C4-2B (cell line): Measurements from ENCODE around the gene TRAF2.

Source experiments
- H3K27ac ChIP-seq: fragments of 450-650 bp; 2 replicates; pipeline ENCODE4 v1.5.1; 2017
- ZFX ChIP-seq: fragments of 450-650 bp; IDR thresholded peaks from 2 replicates; pipeline ENCODE4 v1.6.1; 2017
- TF ChIP-seq, protein P1 (sequence below): fragments of 450-650 bp; conservative IDR thresholded peaks from 2 replicates; pipeline ENCODE4 v1.5.1; 2017; ENCODE audit warnings: mild to moderate bottlenecking

Gene TRAF2

GRCh38 chr9:136947028-136947891 lies 60.9 kb downstream of the TRAF2 start:
- H3K27ac ChIP-seq, result peak overlapping the region; percentile 3; the same call in 1 of the 2 replicates
- no peak for TF ChIP-seq ZFX
- TF ChIP-seq, protein P1, sequence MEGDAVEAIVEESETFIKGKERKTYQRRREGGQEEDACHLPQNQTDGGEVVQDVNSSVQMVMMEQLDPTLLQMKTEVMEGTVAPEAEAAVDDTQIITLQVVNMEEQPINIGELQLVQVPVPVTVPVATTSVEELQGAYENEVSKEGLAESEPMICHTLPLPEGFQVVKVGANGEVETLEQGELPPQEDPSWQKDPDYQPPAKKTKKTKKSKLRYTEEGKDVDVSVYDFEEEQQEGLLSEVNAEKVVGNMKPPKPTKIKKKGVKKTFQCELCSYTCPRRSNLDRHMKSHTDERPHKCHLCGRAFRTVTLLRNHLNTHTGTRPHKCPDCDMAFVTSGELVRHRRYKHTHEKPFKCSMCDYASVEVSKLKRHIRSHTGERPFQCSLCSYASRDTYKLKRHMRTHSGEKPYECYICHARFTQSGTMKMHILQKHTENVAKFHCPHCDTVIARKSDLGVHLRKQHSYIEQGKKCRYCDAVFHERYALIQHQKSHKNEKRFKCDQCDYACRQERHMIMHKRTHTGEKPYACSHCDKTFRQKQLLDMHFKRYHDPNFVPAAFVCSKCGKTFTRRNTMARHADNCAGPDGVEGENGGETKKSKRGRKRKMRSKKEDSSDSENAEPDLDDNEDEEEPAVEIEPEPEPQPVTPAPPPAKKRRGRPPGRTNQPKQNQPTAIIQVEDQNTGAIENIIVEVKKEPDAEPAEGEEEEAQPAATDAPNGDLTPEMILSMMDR, result no peak

- H3K27ac ChIP-seq, result peak overlapping the region; percentile 3; the same call in 1 of the 2 replicates
- TF ChIP-seq, protein P1, result peak; percentile 49
- no peak for TF ChIP-seq ZFX
Observed at GRCh38 chr9:136947955-136948510, 61.7 kb downstream of the TRAF2 start.

DNA sequence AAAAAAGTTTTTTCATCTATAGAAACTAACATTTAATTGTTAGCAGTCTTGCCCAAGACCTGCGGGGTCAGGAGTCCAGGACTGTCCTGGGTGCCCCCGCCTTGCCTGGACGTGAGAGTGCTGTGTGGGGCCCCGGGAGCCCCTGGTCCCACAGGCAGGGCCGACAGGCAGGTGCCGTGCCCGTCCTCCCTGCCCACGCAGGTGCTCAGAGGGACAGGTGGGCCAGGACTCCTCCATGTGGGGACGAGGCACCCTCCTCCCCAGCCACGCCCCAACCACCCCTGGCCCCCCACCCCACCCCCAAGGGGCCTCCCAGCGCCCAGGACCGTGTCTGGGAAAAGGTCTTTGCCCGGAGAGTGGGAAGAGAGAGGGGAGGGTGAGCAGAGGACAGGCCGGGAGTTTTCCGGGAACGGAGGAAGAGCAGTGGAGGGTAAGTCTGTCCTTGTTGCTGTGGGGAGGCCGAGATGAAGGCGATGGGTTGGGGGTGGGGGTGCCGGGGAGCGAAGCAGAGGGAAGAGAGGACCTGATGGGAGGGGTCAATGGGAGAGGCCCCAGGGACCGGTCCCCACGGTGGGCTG lies 63.0 kb downstream of the TRAF2 start:
- H3K27ac ChIP-seq, result peak overlapping the region; percentile 100
- TF ChIP-seq, protein P1, result no peak
- no peak for TF ChIP-seq ZFX

GRCh38 chr9:136949817-136950655 lies 63.7 kb downstream of the TRAF2 start:
- TF ChIP-seq, protein P1, result no peak; the same call in 1 of the 2 replicates
- TF ChIP-seq ZFX, result 0 out of 2 replicates have a peak, but pooled peaks have one; percentile 37
- H3K27ac ChIP-seq, result peak overlapping the region; percentile 100

DNA sequence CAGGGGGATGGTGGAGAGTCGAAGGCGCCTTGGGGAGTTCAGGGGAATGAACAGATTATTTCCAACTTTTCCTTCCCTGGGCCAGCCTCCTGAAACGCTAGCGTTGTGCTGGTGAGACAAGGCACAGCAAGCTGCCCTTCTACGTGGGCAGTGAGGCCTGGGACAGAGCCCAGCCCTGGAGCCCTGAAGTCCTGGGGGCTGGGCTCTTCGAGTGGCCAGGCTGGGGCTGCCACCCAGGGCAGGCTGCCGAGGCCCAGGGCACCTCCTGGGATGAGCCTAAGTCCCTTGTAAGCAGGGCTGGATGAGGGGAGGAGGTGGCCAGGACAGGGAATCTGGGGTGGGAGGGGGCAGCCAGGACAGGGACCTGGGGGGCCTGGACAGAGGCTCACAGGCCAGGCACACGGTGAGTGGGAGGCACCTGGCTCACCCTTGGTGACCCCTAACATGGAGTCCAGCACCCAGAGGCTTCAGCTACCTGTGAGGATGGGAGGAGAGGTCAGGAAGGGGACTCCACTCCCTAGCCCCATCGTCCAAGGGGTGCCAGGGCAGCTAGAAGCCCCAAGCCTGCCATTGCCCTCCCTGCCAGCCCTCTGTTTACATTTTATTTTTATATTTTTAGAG lies 64.5 kb downstream of the TRAF2 start:
- TF ChIP-seq, protein P1, result no peak
- no peak for TF ChIP-seq ZFX
- peak overlapping the region; percentile 100 for H3K27ac ChIP-seq

- TF ChIP-seq ZFX, result no peak
- TF ChIP-seq, protein P1, result no peak
- peak within 1 kb of the TSS; percentile 100; the same call in 1 of the 2 replicates for H3K27ac ChIP-seq
Observed at GRCh38 chr9:136951541-136952320, 65.4 kb downstream of the TRAF2 start, which contains the start of gene LCN12. LCN12 (plus strand) TSS chr9:136952273; CDS start chr9:136952328, 55 bp downstream.
